Fibroblast of the conjunctiva (primary cell): ENCODE results near the gene RPS15A.
"Not testable (repeated sequence)": the region's sequence is repeated elsewhere in the genome, so short reads cannot be mapped to it uniquely, and the experiment has no call there.

Source experiments
- DNase-seq: peaks from one replicate; pipeline ENCODE4 v3.0.0-alpha.2; 2010; ENCODE audit warnings: low read depth

The RPS15A gene

GRCh38 chr16:18756639-18757038 is 33.5 kb downstream of the RPS15A start:
- not testable (repeated sequence) for DNase-seq

- not testable (repeated sequence) for DNase-seq
These were observed 47.3 kb downstream of the RPS15A start for GRCh38 chr16:18742870-18743269.

- not testable (repeated sequence) for DNase-seq
These were observed 50.1 kb downstream of the RPS15A start for GRCh38 chr16:18740027-18740426.

GRCh38 chr16:18738768-18739167 is 51.4 kb downstream of the RPS15A start:
- DNase-seq: not testable (repeated sequence)

GRCh38 chr16:18734279-18734678 is 55.9 kb downstream of the RPS15A start:
- DNase-seq: not testable (repeated sequence)
